HG03439 (cell line): Measurements from ENCODE around the gene TSPAN9.

Experiments
- ATAC-seq: cut with Tn5 transposase; IDR thresholded peaks from one replicate; pipeline ENCODE4 v1.9.1; 2021; ENCODE audit warnings: mild to moderate bottlenecking, moderate library complexity; ENCODE audit not compliant: unreplicated experiment

Gene TSPAN9

GRCh38 chr12:3157581-3158323 lies 80.6 kb downstream of the TSPAN9 start:
- ATAC-seq, result no peak

- no peak for ATAC-seq
Measured at GRCh38 chr12:3158851-3159465, 81.8 kb downstream of the TSPAN9 start.

- ATAC-seq, result no peak
Measured at GRCh38 chr12:3160081-3160480, 82.9 kb downstream of the TSPAN9 start.

GRCh38 chr12:3161861-3162260 lies 84.7 kb downstream of the TSPAN9 start:
- no peak for ATAC-seq

- no peak for ATAC-seq
Measured at GRCh38 chr12:3164454-3165077, 87.4 kb downstream of the TSPAN9 start.

- no peak for ATAC-seq
Measured at GRCh38 chr12:3165078-3165980, 88.2 kb downstream of the TSPAN9 start.

- no peak for ATAC-seq
Measured at GRCh38 chr12:3167636-3168035, 90.5 kb downstream of the TSPAN9 start.

- ATAC-seq, result no peak
Measured at GRCh38 chr12:3168223-3169221, 91.3 kb downstream of the TSPAN9 start.

- no peak for ATAC-seq
Measured at GRCh38 chr12:3170423-3171194, 93.4 kb downstream of the TSPAN9 start.

GRCh38 chr12:3171195-3171591 lies 94.0 kb downstream of the TSPAN9 start:
- no peak for ATAC-seq

GRCh38 chr12:3172124-3173007 lies 95.2 kb downstream of the TSPAN9 start:
- no peak for ATAC-seq

GRCh38 chr12:3173008-3173553 lies 95.9 kb downstream of the TSPAN9 start:
- no peak for ATAC-seq

GRCh38 chr12:3173912-3174311 lies 96.7 kb downstream of the TSPAN9 start:
- ATAC-seq, result no peak

GRCh38 chr12:3175238-3175637 lies 98.1 kb downstream of the TSPAN9 start:
- ATAC-seq, result no peak

GRCh38 chr12:3176754-3177153 lies 99.6 kb downstream of the TSPAN9 start:
- ATAC-seq, result no peak

GRCh38 chr12:3177778-3178425 lies 100.7 kb downstream of the TSPAN9 start:
- no peak for ATAC-seq

GRCh38 chr12:3178671-3179313 lies 101.6 kb downstream of the TSPAN9 start:
- ATAC-seq, result no peak
